ENCODE data around the gene RYR3.

The RYR3 gene

DNA sequence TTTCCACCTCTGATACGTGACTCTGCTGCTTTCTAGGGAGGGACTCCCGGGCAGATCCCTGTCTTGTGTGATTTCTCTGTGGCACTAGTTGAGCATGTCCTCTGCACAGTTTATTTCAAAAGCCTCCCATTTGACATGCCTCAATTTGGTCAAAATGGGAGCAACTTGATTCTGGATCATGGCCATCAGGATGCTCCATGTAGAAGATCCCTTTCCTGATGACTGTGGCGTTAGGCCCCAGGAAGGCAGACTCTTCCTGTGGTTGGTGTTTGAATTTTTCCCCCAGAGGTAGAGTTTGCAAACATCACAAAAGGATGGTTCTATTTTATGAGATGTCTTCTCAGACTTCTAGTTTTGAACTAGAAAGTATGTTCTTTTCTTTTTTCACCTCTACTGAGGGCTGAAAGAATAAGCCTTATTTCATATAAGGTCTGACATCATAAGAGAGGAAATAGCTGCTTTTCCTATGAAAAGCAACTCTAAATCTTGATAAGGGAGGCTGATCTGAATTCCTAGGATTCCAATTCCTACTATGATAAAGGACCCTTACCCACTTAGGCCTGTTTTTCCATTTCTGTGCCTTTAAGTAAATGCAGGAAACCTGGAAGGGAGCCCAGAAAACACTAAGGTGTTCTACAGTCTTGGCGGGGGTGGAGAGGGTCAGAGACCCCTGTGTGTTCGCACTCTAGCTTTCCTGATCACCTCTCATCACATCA is 413.7 kb downstream of the RYR3 start:
- no peak for DNase-seq

DNA sequence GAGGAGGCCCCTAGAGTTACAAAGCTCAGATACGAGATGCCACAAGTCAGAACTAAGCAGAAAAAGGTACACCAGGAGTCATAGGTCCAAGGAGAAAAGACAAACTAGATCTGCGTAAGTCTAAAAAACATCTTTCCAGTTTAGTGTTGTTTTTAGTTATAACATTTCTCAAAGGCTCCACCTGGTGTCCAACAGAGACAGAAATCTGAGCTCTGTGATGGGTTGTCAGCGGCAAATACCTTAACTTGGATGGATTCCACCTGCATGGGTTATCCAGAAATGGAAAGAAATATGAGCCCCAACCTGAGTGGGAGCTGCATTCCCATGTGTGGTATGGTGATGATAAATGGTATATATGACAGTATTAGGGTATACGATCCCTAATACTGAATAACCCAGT is 418.9 kb downstream of the RYR3 start:
- DNase-seq: no peak

DNA sequence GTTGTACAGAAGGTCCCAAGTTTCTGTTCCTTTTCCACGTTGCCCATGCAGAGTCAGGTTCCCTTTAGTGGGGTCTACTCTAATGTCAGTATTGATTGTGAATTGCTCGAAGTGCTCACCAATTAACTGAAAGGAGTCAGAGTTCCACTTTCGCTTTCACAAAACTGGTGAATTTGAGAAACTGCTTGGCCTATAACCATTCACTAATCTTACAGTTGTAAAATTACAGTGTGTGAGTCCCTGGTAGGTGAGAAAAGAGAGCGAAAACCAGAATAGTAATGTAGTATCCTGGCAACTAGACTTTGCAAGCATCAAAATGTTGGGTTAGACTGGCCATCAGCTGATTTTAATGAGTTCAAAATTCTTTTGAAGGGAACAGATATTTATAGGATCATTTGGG is 420.0 kb downstream of the RYR3 start:
- DNase-seq: no peak

DNA sequence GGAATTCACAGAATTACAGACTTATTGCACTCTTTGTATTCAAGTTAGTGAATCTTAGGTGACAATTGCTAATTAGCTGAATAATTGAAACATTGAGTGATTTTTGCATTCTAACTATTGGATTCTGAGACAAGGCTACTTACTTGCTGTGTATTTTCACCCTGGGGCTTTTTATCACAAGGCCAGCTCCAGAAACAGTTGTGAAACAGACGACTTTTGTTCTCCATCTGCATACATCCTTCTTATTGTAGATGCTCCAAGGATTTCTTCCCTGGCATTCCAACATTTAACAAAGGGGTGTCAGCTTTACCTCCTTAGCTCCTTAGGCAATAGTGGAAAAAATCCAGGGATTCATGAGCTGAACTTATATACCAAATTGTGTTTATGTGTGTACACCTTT is 424.4 kb downstream of the RYR3 start:
- DNase-seq: no peak

DNA sequence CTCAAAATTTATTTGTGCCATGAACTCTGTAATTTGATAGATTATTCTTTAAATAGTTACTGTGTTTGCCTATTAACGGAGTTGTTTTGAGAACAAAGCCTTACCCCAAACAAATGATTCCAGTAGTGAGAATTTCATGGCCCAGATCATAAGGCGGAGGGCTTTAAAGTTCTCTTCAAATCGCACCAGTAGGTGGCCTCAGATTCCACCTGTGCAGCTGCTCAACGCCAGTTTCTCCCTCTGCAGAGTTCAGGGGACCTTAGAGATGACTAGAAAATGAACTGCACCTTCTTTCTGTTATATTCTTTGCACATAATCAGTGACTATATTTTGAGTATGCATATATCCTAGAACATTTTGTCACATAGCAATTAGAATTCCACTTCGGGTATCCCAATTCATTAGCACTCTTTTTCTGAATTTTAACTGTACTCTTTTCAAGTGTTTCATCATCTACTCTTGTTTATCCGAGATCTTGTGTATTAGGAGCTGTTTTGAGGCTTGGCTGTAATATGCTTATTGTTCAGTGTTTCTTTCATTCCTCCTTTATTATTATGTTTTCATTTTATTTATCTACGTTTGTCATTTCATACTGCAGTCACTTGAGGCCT is 425.0 kb downstream of the RYR3 start:
- DNase-seq: peak; percentile 15

DNA sequence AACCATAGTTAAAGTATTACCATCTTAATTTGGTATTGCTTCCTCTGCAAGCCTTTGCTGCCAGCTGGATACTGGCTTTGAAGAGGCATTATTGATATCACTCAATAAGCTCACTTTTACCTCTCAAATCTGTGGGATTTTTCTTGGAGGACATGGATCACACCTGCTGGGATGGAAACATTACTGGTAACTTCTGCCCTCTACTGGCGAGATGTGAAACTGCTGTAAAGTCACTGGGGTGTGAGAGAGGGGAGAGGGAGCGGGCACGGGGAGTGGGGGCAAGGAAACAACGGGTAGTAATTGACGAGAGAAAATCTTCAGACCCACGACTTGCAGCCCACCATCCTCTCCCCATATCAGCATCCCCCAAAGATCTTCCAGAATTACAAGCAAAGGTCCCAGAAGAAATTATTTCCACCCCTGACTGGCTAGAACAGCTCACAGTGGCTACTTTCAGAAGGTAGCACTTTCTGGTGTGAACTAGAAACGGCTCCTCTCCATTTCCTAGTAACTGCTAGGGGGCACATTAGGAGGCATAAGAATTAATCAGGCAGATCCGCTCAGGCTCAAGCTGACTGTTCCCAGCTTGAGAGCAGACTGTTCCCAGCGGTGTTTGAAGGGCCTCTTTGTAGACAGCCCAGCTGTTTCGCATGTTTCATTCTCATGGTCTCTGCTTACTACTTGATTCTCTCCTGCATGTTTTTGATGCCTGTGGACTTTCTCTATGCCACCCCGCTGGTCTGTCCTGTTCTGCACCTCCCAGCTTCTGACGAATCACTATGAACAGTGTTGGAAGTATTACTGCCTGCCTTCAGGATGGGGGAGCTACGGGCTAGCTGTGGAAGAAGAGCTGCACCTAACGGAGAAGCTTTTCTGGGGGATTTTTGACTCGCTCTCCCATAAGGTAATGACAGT is 427.2 kb downstream of the RYR3 start:
- DNase-seq: peak; percentile 41

DNA sequence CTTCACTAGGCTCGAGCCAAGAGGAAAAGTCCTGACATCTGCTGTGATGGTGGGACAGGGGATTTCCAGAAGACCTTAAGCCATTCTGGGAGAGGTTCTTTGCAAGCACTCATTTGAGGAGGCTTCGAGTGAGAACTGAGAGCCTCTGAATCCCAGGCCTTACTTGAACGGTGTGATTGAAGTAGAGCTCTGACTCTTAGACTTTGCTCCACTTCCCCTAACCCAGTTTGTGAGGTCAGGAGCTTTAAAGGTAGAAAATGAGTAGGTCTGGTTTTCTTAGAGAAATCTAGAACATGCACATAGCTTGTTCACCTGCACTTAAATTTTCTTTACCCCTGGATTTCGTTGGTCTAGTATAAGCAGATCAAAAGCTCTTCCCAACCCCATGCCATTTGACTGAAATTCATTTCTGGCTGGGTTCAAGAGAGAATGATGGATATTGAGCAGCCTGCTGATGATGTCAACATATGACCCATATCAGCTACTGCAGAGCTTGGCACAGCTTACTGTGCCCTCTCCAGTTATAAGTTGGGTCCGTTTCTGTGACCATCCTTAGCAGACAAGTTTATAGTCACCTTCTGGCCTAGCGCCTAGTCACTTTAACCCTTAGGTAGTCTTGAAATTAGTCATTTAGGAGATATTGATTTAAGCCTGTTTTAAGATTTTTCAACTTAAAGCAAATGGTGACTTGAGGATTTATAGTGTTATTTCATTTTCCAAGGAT is 428.3 kb downstream of the RYR3 start:
- no peak for DNase-seq

DNA sequence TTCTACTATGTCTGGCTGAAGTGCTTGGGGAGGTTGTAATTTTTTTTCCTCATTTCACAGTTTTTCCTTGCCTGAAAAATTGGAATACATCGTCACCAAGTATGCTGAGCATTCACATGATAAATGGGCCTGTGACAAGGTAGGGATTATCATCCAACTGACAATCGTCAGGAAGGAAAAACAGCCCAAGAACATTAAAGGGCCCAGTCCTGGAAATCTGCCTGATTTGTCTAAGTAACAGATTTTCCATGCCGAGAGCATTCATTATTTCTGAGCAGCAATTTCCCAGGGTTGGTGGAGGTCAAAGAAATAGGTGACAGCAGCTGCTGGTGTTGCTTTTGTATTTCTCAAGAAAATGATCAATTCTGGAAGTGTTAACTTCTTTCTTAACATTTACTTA is 431.5 kb downstream of the RYR3 start:
- no peak for DNase-seq

DNA sequence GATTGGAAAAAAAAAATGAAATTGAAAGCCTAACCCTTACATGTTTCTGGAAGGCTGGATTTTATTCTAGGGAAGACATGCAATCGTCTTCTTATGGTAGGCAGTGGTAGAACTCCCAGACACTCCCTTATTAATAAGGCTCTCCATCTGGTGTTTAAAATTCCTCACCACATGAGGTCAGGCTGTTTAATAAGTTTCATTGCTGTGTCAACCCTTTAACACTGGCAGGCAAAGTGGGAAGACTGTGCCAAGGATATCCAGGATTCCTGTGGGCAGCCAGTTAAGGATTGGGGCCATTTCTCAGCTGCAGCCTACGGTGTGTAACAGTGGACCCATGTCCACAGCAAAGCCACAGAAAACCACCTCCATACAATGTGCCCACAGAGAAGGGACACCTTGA is 432.0 kb downstream of the RYR3 start:
- DNase-seq: peak; percentile 17

DNA sequence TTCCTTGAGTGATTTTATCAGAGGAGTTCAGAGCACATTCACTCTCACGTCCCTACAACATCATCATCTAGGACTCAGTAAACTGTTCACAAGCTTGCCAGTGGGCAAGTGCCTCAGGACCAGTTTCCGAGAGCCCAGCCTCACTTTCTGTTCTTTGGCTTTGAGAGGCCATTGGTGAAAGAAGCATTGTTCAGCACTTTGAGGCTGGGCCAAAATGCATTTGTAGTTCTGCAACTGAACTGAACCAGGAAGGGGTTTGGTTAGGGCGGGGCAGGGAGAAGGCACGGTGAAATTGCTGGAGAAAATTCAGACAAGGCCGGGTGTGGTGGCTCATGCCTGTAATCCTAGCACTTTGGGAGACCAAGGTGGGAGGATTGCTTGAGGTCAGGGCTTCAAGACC is 435.4 kb downstream of the RYR3 start:
- DNase-seq: no peak

DNA sequence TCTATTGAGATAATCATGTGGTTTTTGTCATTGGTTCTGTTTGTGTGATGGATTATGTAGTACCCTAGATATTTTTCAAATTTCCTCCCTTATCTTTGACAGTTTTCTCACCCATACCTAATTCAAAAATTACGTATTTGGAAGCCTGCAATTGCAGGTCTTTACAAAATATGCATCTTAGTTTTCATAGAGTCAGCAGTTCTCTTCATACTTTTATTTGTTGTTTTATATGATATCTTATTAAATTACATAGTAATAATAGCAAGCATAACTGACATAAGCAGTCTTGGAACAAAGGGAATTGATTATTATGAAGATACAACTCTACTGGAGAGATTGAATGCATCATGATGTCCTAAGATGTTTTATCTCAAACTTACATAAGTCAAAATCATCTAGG is 442.2 kb downstream of the RYR3 start:
- DNase-seq: no peak

DNA sequence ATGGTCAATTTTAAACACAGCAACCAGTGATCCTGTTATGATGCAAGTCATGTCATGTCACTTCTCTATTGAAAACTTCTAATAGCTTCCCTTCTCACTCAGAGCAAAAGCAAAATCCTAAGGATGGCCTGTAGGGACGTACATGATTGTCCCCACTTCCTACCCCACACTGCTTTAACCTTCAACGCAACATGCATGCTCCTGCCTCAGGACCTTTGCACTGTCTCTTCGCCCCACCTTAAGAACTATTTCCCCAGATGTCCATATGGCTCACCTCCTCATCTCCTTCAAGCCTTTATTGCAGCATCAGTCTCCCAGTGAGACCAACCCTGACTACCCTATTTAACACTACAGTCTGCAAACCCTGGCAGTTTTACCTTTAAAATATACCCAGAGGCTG is 443.5 kb downstream of the RYR3 start:
- no peak for DNase-seq

DNA sequence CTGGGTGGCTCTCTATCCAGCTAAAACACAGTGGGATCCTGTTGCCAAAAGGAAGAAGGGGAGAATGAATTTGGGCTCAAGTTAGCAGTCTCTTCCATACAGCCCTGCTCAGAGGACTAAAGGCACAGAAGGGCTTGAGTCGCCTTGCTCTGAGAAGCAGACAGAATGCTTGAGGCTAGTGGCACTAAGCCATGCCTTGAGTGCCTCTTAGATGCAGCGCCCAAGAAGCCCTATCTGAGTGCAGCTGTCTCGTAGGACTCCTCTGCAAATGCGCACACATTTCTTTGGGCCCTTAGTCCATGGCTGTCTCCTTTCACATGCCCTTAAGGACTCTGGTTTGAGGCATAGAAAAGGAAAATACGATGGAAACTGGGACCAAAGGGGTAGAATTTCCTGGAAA is 446.2 kb downstream of the RYR3 start:
- DNase-seq: no peak

DNA sequence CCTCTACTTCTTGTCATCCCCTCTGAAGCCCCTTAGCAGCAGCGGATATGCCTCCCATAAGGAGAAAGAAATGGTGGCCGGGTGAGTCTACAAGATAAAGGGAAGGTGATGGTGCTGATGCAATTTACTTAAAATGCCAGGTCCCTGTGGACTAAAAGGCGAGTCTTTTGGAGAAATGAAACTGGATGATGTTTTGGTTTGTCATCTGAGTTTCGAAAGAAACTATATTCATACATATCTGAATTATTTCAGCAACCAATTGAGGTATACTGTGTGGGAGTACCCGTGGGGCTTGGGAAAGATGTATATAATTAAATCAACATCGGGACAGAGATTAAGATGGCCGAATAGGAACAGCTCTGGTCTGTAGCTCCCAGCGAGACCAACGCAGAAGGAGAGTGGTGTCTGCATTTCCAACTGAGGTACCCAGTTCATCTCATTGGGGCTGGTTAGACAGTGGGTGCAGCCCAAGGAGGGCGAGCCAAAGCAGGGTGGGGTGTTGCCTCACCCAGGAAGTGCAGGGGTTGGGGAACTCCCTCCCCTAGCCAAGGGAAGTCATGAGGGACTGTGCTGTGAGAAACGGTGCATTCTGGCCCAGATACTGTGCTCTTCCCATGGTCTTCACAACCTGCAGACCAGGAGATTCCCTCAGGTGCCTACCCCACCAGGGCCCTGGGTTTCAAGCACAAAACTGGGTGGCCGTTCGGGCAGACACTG is 446.9 kb downstream of the RYR3 start:
- no peak for DNase-seq

DNA sequence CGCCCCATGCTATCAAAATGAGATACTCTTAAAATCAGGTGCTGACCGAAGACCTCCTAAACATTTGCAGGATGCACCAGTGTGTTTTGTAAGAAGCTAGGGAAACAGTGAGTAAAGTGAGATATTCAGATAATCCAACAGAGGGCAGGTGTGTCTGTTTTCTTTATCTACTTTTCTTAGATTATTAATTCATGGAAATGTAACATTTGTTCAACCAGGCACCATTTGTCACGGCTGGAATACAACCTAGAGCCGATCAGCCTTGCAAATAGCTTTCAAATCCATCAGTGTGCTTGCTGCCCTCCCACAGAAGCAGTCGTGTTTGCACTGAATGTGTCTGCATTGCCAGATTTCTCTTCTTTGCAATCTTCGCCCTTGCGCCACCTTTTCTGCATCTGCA is 455.6 kb downstream of the RYR3 start:
- DNase-seq: no peak

DNA sequence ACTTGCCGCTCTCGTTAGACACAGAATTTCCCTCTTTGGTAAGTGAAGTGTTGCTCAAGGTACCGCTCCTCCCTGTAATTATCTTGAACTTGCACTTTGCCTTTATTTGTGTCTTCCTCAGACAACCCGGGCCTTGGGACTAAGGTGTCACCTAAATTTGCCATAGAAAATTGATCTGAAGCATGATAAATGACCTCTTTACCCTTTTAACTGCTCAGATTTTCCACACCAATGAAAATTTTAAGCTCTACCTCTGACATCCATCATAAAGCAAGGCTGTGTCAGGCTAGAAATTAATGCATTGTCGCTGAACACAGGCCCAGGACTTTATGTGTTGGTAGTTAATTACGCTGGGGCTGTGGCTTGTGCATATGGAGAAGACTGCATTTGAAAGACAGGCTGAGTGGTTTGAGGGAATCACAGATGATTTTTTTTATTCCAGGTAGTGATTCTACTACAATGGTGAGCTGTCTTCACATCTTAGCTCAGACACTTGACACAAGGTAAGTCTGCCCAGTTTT is 458.0 kb downstream of the RYR3 start:
- DNase-seq: no peak

DNA sequence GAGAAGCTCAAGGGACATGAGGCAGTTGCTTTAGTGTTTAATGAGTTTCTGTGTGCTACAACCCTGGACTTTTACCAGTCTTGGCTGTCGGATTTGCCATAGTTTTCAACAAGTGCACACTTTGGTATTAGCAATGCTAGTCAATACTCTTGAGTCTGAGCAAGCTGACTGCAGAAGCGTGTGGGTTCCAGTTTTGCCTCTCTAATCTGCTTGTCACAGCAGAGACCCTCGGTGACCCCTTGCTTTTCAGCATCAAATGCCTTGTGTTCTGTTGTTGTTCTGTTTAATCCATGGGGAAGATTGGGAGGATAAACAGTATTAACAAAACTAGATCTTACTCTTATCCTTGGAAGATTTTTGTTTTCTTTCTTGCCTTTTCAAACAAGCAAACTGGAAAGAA is 463.2 kb downstream of the RYR3 start:
- DNase-seq: no peak

DNA sequence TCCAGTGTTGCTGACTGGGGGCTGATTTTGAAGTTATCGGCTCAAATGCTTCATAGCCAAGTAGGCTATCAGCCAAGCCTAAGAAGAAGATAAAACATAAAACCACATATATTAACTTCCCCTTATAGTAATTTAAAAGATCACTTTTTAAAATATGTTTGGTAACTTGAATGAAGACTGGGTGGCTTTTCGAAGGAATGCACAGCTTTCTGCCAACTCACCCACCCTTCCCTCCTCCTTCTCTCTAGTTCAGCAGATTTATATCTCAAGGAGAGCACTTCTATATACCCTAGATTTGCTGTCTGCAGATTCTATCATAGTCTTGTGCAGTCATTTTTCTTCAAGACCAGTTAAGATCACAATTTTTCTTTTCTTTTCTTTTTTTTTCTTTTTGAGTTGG is 468.1 kb downstream of the RYR3 start:
- no peak for DNase-seq

DNA sequence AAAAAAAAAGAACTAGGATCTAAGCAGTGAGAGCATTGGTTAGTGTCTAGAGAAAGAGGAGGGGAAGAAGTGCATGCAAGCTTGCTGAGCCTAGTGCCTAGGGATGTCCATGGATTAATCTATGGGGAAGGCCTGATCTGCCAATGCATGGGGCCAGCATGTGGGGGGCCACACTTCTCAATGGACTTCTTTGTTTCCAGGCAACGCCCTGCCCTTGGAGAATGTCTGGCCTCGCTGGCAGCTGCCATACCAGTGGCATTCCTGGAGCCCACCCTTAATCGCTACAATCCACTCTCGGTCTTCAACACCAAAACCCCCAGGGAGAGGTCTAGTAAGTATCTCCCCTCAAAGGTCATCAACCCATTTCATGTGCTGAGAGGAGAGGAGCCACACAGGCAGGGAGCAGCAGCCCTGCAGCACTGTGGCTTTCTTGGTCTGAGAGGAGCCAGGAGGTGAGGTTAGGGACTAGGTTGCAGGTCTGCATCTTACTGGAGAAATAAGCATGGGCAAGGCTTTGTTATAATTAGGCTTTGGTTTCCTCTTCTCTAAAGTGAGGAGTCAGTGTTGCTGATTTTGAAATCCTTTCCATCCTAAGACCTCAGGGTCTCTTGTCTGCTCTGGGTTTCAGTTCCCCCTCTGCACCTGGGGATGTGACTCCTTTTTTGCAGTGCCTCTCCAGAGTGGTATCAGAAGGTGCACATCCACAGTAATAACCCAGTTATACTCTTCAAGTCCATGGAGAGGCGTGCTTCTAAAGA is 469.4 kb downstream of the RYR3 start:
- no peak for DNase-seq

DNA sequence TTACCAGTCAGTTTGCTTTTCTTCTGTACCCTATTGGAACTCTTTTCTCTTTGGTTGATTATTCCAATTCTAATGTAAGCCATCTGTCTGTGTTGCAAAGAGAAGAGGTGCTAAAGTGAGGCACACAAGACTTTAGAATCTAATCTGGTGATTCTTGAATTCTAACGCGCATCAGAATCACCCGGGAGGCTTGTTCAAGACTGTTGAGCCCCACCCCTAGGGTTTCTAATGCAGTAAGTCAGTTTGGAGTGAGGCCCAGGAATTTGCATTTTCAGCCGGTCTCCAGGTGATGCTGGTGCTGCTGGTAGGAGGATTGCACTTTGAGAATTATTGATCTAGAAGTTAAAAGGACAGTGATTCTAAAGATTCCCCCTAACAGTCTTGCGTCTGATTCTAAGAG is 472.2 kb downstream of the RYR3 start:
- DNase-seq: no peak

DNA sequence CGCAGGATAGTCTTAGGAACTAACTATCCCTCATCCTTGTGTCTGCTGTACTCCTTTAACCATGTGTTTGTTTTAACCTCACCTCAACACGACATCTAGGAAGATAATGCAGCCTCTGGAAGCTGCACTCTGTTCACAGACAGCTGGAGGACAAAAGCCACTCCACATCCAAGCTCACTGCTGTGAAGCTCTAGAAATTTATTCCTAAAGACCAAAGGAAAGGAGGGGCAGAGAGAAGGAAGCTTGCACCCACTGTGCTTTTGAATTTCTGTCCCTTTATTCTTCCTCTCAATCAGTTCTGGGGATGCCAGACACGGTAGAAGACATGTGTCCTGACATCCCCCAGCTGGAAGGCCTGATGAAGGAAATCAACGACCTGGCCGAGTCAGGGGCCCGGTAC is 474.6 kb downstream of the RYR3 start:
- no peak for DNase-seq
